ENCODE data around the gene CEBPG.

DNA sequence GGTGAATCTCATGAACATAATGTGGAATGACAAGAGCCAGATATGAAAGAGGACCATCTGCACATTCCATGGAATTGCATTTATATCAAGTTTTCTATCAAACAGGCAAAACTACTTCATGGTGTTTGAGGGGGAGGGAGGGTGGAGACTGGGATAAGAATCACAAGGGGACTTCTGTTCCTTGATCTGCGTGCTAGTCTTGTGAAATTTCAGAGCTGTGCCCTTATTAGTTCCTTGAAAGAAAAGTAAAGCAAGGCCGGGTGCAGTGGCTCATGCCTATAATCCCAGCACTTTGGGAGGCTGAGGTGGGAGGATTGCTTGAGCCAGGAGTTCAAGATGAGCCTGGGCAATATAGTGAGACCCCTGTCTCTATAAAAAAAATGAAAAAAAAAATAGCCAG is 30.2 kb upstream of the CEBPG start:
- no peak for TF ChIP-seq POLR2A (IDR thresholded peaks at IDR 0.05)
- TF ChIP-seq, protein P1, sequence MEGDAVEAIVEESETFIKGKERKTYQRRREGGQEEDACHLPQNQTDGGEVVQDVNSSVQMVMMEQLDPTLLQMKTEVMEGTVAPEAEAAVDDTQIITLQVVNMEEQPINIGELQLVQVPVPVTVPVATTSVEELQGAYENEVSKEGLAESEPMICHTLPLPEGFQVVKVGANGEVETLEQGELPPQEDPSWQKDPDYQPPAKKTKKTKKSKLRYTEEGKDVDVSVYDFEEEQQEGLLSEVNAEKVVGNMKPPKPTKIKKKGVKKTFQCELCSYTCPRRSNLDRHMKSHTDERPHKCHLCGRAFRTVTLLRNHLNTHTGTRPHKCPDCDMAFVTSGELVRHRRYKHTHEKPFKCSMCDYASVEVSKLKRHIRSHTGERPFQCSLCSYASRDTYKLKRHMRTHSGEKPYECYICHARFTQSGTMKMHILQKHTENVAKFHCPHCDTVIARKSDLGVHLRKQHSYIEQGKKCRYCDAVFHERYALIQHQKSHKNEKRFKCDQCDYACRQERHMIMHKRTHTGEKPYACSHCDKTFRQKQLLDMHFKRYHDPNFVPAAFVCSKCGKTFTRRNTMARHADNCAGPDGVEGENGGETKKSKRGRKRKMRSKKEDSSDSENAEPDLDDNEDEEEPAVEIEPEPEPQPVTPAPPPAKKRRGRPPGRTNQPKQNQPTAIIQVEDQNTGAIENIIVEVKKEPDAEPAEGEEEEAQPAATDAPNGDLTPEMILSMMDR (IDR thresholded peaks at IDR 0.05), result no peak
